Stimulated activated CD4-positive, alpha-beta T cell treated with anti-CD3 and anti-CD28 coated beads, TNF-alpha, amount 100 ng/mL, for 1 hour (primary cell): ENCODE data around the gene FGF12.
"Not testable (repeated sequence)": the region's sequence is repeated elsewhere in the genome, so short reads cannot be mapped to it uniquely, and the experiment has no call there.

Experiments
- DNase-seq, 3 donors: peaks; one replicate each; pipeline ENCODE4 v3.0.0-alpha.2; 2020; ENCODE audit warnings: low read depth in 3 of 3, low spot score in 1 of 3

The FGF12 gene

DNA sequence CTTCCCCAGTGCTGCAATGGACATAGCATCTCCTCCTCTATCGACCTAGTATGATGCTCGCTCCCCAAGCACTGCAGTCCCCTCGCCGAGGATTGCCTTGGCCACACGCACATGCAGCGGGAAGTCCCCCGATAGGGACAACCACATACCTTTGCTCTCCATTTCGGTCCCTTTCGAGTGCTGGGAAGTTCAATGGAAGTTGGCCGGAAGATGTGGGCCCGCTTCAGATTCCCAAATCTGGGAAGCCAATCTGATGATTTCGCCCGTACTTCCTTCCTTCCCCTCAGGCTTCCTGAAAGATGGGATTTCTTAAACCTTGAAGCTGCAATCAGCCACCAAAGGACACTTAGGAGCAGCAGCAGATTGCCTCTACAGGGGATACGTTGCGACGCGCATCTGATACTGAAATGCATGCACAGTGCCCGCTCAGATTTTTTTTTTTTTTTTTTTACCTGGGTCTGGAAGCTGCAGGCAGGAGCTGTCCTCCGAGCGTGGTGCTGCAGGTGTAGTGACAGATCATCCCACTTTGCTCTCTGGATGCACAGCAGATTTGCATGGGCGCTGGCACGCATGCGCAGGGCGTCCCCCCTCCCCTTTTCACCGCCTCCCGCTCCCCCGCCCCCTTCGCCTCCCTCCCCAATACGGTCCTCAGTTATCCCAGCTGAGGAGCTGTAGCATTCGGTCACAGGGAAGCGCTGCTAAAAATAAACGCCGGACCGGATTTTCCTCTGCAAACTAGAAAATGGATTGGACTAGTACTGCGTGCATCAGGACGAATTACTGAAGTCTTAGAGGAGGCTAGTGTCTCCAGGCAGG is at the start of gene FGF12:
FGF12 (minus strand) TSS at position 510 of the 816 bp plus-strand sequence.
- no peak for DNase-seq

DNA sequence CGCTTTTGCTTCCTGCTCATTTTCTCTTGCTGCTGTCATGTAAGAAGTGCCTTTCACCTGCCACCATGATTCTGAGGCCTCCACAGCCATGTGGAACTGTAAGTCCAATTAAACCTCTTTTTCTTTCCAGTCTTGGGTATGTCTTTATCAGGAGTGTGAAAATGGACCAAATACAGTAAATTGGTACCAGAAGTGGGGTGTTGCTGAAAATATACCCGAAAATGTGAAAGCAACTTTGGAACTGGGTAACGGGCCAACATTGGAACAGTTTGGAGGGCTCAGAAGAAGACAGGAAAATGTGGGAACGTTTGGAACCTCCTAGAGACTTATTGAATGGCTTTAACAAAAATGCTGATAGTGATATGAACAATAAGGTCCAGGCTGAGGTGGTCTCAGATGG is 47.0 kb upstream of the FGF12 start:
- DNase-seq = not testable (repeated sequence)

- no peak for DNase-seq
Observed at GRCh38 chr3:192772240-192772894, 45.0 kb upstream of the FGF12 start.

GRCh38 chr3:192758654-192759053 is 31.3 kb upstream of the FGF12 start:
- no peak for DNase-seq

DNA sequence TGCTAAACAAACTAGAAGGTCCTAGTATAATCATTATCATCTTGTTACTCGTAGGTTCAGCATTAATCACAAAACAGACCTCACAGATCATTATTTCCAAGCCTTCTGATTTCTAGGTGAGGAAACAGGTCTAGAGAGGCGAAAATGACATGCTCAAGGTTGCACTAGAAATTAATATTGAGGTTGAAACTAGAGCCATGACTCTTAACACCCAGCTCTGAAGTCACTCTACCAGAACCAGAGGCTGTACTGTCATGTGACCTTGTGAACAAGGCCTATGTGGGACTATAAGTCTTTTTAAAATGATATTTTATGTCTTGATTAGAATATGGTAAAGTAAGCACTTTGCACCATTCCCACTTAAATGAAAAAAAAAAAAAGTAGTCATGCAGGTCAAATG is 23.8 kb upstream of the FGF12 start:
- DNase-seq = no peak

DNA sequence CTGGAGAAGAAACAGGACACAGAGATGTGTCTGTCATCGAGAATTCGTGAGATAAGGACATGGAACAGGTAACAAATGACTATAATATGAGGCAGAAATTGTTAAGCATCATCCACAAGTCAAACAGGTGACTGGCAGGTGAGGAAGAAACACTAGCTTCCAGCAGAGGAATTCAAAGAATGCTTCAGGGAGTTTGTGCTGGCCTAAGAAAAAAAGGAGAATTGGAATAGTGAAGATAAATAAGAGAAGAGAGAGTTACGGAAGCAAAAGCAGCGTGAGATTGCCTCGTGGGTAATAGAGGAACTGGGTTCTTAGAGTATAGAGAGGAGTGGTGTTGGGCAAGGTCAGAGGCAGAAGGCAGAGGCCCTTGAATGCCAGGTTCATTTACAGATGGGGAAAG is 22.9 kb upstream of the FGF12 start:
- DNase-seq = no peak

DNA sequence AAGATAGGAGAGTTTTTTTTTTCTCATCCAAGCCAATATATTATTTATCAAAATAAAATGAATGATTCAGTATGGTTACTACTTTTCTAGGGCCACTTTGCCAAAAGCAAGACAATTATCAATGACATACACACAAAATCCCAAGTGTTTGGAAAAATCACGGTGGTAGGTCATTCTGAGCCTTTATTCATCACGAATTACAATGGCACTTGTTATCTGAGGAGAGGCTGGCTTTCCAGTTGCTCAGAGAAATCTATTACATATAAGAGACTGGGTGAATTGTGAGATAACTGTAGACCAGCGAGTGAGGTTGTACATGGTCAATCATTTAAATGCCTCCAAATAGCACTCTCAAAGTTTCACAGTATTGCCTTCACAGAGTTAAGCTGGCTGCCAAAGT is 20.4 kb upstream of the FGF12 start:
- DNase-seq = no peak

DNA sequence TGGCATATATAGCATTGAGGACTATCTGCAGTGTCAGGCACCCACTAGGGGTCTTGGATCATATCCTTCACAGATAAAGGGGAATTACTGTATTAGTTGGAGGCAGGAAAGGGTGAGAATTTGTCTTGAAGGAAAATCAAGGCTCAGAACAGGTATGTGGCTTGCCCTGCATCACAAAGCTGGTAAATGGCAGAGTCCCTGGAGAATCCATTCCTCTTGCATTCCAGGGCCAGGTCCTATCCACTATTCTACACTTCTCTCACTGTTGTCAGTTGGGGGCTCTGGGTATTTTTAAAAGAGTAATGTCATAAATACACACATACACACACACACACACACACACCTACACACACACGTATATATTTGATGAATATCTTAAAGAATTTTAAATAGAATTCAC is 19.8 kb upstream of the FGF12 start:
- no peak for DNase-seq

DNA sequence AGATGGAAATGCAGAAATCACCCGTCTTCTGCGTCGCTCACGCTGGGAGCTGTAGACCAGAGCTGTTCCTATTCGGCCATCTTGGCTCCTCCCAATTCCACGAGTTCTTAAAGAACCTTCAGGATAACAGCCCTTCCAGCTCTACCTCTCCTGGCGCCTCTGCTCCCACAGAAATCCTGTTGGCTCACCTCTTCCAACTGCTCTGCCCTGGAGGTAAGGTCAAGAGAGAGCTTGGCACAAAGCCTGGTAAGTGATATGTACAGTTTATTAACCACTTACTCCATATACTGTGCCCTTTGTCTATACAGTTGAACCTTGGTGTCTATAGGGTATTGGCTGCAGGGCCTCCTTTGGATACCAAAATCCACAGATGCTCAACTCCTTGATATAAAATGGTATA is 17.8 kb upstream of the FGF12 start:
- DNase-seq = no peak

GRCh38 chr3:192744604-192745003 is 17.3 kb upstream of the FGF12 start:
- not testable (repeated sequence) for DNase-seq

DNA sequence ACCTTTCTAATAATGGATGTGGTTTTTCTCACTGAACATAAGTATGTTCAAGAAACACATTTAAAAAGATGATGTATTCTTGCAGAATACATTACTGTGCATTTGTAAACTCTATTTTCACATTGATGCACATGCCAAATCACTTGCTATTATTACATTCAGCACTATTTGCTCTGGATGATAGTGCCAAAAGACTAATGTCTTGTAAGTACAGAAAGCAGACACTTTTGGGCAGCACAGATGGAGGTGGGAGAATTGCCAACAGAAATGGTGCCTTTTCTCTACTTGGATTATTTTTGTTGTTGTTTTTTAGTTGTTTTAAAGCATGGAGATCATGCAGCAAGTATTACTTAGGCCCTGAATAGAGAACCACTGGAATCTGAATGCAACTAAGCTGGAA is 10.2 kb upstream of the FGF12 start:
- DNase-seq = no peak

- no peak for DNase-seq
Observed at GRCh38 chr3:192731233-192731632, 3.9 kb upstream of the FGF12 start.

- no peak for DNase-seq
Observed at GRCh38 chr3:192726385-192726784, 956 bp downstream of the FGF12 start.

GRCh38 chr3:192719964-192720363 is 7.4 kb downstream of the FGF12 start:
- DNase-seq = no peak

GRCh38 chr3:192718156-192718555 is 9.2 kb downstream of the FGF12 start:
- no peak for DNase-seq

GRCh38 chr3:192715126-192715525 is 12.2 kb downstream of the FGF12 start:
- DNase-seq = no peak

DNA sequence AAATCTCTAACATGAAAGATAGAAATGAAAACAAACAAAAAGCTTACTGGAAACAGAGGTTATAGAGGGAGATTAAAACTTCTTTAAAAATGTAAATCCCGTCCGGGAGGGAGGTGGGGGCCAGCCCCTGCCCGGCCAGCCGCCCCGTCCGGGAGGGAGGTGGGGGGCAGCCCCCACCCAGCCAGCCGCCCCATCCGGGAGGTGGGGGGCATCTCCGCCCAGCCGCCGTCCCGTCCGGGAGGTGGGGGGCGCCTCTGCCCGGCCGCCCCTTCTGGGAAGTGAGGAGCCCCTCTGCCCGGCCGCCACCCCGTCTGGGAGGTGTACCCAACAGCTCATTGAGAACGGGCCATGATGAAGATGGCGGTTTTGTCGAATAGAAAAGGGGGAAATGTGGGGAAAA is 16.2 kb downstream of the FGF12 start:
- not testable (repeated sequence) for DNase-seq

DNA sequence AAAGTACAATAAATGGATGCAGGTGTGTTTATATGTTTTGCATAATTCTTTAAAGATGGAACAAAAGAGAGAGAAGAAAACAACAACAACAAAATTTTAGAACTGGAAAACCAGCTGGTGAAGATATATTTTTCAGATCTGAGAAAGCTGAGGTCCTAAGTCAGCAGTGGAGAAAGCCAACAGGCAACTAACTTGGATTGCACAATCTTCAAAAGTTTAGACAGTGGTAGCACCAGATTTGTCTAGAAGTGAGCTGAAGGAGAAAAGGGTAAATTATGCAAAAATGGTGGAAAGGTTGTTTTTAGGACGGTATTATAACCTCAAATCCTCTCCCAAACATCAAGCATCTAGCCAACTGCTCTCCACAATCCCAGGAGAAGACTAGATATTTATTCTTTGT is 17.0 kb downstream of the FGF12 start:
- no peak for DNase-seq

DNA sequence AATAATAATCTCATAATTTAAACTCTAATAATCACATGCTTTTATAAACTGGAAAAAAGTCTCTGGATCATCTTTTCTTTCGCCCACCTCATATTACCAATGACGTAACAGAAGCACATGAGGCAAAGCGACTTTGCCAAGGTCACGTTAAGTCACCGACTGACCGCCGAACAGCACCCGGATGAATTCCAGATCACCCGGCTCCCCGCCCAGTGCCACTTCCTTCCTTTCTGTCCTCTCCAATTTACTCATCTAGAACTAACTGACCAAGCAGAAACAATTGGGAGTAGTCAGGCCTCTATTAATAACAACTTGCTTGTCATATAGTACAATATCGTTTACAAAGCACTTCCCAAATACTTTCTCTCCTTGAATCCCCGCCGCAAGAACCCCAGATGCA is 21.1 kb downstream of the FGF12 start:
- no peak for DNase-seq

DNA sequence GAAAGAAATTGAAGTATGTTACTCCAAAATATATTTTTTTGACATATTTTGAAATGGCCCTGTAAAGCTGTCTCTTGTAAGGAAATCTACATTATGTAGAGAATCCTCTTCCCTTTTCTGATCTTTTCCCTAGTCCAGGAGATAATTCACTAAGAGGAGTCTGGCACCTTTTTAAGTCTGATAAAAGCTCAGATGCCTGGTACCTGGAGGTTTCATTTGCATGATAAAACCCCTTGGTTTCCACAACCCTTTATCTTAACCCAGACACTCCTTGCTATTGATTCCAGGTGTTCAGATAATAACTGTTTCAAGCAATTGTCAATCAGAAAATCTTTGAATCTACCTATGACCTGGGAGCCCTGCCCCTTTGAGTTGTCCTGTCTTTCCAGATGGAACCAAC is 26.5 kb downstream of the FGF12 start:
- DNase-seq = no peak

- DNase-seq = no peak
Observed at GRCh38 chr3:192696943-192697587, 30.3 kb downstream of the FGF12 start.

GRCh38 chr3:192687488-192688152 is 39.7 kb downstream of the FGF12 start:
- DNase-seq = no peak
